Raji (cell line): ENCODE results near the gene MYOG.

Source experiments
- POLR2A ChIP-seq: IDR thresholded peaks from 2 replicates; pipeline ENCODE4 v1.6.1; 2011; ENCODE audit warnings: low read depth, low read length, control low read depth; ENCODE audit not compliant: insufficient read depth

The MYOG gene

GRCh38 chr1:203100516-203100869, 14.7 kb upstream of the MYOG start:
- no peak for TF ChIP-seq POLR2A

GRCh38 chr1:203099805-203100515, 14.1 kb upstream of the MYOG start:
- no peak for TF ChIP-seq POLR2A

GRCh38 chr1:203098914-203099520, 13.2 kb upstream of the MYOG start:
- TF ChIP-seq POLR2A, result no peak

GRCh38 chr1:203098445-203098844, 12.6 kb upstream of the MYOG start:
- TF ChIP-seq POLR2A, result no peak

GRCh38 chr1:203097001-203097400, 11.2 kb upstream of the MYOG start:
- no peak for TF ChIP-seq POLR2A

GRCh38 chr1:203096566-203096965, 10.8 kb upstream of the MYOG start:
- TF ChIP-seq POLR2A, result no peak

GRCh38 chr1:203095061-203095690, 9.4 kb upstream of the MYOG start:
- TF ChIP-seq POLR2A, result no peak

GRCh38 chr1:203093754-203094410, 8.1 kb upstream of the MYOG start:
- TF ChIP-seq POLR2A, result no peak

GRCh38 chr1:203091761-203092330, 6.0 kb upstream of the MYOG start:
- TF ChIP-seq POLR2A, result no peak

GRCh38 chr1:203091199-203091477, 5.3 kb upstream of the MYOG start:
- TF ChIP-seq POLR2A, result no peak

- no peak for TF ChIP-seq POLR2A
Observed at GRCh38 chr1:203090421-203091198, 4.8 kb upstream of the MYOG start.

GRCh38 chr1:203089651-203090045, 3.8 kb upstream of the MYOG start:
- TF ChIP-seq POLR2A, result no peak

- no peak for TF ChIP-seq POLR2A
Observed at GRCh38 chr1:203089001-203089650, 3.3 kb upstream of the MYOG start.

- no peak for TF ChIP-seq POLR2A
Observed at GRCh38 chr1:203088441-203088840, 2.6 kb upstream of the MYOG start.
